ENCODE results near the gene SLC6A6.
A peak's percentile ranks its signal among the peaks of the same experiment; 100 is the strongest.

SLC6A6 gene

DNA sequence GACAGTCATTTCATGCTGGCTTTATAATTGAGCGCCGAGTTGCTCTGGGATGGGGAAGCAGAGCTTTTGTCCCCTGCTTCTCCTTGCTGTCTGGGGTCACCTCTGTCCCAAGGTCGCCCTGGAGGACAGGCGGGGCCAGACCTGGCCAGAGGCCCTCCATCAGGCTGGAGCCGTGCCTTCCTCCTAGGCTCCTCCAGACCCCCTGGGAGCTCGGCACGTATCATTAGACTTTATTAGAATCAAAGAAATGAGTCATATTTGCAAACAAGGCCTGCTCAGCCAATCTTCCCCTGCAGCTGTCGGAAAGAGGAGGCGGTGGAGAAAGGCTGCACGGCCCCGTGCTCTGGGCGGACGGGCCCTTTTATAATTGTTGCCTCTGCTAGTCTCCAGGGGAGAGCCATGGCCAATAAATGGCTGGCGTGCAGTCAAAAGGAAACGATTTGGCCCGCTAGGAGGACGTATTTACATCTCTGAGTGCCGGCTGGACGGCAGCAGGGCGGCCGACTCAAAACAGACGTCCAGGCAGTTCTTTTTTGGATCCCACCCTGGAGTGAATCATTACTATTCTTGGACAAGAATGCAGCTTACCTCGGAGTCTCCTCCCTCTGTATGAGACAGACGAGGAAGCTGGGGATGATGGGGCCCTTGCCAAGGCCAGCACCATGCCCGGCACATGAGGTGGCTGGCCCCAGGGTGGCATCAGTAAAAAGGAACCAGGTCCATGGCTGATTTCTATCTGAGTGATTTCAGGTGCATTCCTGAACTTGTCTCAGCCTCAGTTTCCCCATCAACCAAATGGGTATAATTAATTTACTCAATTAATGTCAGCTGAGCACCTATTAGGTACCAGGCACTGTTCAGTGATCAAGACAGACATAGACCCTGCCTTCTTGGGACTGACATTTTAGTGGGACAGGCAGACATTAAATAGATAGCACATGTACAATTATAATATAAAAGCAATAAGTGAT, 50.6 kb downstream of the SLC6A6 start:
- peak; percentile 98 for DNase-seq (ENCODE audit: low read depth, low spot score)

DNA sequence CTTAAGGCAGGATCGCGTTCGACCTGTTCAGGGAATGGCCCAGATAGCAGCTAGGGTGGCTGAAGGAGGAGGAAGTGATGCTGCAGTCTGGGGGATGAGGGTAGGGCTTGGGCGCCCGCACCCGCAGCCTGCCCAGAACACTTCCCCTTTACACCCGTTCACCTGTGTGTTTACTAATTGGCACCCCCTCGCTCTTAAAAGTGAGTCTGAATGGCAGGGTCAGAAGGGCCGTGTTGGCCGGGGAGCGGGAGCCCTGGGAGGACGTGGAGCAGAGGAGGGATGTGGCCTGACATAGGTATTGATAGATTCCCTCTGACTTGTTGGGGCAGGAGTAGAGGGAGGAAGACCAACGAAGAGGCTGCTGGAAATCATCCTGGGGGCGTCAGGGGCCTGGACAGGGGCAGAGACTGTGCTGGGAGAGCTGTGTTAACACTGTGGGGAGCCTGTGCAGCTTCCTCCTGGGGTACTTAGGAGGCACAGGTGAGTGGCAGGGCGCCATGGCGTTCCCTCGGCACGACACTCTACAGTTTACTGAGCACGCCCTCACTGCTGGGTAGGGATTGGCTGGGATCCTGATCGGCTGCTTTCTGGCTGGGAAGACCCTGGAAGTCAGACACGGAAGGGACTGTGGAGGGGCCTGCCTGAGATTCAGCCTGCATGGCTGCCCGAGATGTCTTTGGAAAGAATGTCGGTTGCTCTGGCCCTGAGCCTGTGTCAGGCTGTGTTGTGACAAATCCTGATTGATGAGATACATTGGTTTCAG, 51.7 kb downstream of the SLC6A6 start:
- peak; percentile 73 for DNase-seq (ENCODE audit: low read depth, low spot score)

DNA sequence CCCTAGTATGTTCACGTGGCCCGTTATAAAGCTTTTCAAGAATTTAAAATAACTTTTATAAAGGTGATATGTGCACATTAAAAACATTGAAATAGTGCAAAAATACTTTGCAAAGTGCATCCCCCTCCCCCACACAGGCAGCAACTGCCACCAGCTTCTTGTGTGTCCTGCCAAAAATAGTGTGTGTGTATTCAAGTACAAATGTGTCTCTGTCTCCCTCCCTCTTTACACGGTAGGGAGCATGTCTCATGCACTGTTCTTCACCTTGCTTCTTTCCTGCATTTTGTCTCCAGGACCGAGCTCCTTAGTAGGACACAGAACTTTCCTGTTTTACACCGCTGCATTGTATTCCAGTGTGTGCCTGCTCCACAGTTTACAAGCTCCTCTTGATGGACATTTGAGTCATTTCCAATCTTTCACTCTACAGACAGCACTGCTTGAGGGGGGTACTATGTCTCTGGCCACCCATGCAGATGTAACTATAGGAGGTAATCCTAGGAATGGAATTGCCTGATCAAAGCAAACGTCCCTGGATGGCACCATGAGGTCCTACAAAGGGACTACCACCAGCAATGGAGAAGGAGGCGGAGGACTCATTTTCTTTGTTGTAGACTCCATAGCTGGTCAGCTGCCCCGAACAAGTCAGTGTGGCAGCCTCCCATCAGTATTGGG, 52.4 kb downstream of the SLC6A6 start:
- DNase-seq (ENCODE audit: low read depth, low spot score) = no peak

DNA sequence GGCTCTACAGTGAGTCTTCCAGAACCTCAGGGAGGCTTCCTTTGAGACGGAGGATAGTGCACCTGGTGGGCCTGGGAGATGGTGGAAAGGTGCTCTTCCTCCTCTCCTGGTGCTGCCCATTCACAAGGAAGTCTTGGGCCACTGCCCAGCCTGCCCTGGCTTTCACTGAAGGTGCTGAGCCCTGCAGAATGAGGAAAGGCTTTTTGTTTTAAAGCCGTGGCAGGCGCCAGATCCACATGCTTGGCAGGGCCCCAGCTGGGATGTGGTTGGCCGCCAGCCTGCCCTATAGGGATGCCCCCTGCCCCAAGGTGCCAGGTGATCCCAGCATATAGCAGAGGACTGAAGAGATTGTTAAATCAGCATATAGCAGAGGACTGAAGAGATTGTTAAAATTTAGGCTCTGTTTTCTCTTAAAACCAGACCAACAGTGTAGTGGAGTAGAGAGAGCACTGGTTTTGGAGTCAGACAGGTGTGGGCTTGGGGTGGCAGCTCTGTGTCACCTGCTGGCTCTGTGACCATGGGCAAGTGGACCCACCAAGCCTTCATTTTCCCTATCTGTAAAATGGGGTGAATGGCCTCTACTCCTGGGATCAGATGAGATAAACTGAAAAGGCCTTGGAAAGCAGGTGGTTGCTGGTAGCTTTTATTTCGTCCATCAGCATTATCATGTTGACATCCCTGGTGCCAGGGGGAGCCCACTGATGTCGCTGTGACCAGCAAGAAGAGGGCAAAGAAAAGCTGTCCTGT, 53.3 kb downstream of the SLC6A6 start:
- DNase-seq (ENCODE audit: low read depth, low spot score) = peak; percentile 78

DNA sequence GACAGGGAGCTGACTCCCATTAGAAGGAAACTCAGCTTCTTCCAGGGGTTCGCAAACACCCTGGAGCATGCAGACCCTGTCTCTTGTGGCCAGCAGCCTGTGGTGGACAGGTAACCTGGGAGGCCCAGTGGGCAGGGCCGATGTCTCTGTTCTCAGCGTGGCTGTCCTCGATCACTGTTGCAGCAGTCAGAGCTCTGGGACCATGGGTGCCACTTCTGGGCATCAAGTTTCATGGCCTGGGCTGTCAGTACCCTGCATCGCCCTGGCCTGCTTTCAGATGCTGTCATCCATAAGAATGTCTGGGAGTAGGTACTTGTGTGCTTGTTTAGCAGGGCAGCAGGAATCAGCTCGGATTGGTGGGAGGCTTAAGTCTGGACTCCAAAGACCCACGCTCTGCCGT, 54.4 kb downstream of the SLC6A6 start:
- DNase-seq (ENCODE audit: low read depth, low spot score) = no peak

DNA sequence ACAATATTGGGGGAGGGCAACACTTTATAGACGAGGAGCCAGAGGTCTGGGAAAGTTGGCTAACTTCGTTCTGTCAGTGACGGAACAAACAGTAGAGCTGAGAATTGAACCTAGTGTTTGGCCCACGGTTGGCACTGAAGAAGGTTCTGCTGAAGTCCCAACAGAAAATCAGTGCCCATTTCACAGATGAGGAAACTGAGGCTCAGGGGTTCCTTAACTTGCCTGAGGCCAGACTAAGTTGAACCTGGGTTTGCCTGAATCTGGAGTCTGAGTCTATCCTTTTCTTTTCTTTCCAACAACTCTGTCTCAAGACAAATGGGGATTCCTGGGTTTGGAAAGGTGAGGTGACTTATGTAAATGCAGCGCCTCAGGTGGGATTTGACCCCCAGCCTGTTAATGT, 55.1 kb downstream of the SLC6A6 start:
- DNase-seq (ENCODE audit: low read depth, low spot score) = no peak

DNA sequence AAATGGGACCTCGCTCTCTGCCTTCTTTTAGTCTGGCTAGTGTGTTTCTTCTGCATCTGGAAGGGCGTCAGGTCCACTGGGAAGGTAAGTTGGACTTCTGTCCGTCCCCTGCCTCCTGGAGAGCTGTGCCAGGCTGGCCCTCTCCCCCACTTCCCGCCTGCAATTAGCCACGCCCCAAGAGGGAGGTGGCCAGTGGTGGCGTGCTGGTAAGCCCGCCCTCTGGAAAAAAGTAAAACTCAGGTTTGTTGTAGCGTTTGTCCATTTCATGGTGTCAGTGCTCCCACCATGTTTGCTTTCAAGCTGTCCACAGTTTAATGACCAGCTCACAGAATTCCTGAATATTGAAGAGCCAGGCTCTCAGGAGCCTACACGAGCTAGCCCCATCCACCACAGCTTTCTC, 55.6 kb downstream of the SLC6A6 start:
- no peak for DNase-seq (ENCODE audit: low read depth, low spot score)

DNA sequence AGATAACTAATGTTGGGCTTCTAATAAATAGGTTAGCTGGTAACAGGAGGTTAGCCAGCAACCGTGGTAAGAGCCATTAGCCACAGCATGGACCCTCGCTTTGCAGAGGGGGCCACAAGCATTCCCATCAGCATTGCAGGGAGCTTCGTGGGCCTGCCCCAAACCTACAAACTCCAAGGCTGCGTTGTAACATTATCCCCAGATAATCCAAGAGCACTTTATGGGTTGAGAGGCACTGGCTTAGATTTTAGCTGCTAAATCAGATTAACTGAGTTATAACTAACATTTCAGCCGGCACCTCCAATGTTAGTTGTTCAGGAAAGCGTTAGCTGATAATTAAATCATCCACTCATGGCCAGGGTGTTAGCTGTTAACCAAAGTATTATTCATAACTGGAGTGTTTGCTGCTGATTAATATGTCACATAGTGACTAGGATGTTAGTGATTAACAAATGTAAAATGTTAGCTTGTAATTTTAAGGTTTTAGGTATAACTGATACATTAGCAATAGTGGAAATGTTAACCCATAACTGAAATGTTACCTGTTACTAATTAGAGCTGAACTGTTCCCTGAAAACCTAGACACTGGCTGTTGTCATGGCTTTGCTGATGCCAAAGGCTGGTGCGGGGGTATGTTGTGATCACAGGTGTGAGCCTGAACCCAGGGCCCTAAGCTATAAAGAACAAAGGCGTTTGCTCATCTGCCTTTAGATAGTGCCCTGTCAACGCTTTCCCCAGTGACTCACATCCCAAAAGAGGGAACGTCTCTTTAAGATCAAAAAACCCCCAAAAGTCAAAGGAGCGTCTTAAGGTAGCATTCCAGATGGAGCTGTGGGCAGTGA, 56.2 kb downstream of the SLC6A6 start:
- DNase-seq (ENCODE audit: low read depth, low spot score) = no peak

DNA sequence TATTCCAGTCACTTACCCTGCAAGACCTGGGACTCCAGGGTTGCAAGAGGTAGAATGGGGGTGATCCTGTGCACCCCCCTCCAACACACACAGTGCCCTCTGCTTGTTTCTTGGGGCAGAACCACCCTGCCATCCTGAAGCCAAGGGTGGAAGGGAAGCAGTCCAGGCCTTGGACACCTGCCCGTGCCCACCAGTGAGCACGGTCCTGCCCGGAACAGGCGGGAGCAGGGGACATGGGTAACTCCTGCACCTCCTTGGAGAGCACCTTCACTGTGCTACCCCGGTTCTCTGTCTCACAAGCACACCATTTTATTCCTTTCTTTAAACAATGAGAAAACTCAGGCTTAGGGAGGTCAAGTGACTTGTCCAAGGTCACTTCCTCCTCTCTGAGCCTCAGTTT, 57.0 kb downstream of the SLC6A6 start:
- no peak for DNase-seq (ENCODE audit: low read depth, low spot score)

DNA sequence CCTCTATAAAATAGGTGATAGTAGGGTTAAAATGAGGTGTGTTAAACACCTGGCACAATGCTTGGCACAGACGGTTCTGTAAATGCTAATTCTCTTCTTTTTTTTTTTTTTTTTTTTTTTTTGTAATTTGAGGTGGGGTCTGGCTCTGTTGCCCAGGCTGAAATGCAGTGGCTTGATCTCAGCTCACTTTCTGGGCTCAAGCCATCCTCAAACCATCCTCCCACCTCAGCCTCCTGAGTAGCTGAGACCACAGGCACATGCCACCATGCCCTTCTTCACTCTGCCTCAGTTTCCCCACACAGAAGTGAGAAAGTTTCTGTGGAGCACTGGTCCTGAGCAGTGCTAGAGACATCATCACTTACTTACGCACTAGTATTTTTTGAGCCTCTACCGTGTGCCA, 57.4 kb downstream of the SLC6A6 start:
- DNase-seq (ENCODE audit: low read depth, low spot score) = no peak

DNA sequence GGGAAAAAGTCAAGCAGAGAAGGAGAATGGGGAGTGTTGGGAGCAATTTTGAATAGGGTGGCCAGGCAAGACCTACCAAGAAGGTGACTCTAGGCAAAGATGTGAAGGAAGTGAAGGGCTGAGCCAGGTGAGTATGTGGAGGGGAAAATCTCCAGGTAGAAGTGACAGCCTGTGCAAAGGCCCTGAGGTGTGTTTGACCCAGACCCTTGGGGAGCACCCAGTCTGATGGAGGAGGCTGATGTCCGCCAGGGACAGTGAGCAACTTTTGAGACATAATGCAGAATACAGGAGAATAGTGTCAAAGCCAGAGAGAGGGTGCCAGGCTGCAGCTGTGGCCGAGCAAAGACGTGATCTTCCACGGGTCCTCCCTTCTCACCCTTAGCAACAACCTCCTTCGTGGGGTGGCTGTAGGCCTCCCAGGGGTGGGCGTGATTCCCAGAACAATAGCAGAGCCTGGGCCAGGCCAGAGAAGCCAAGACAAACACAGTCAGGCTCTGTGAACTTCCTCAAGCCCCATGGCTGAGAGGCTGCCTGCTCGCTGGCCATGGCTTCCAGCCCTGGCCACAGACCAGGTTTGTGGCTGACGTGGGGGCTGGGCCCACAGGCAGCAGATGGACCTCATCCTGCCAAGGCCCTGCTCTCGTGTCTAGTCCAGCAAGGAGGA, 58.1 kb downstream of the SLC6A6 start:
- DNase-seq (ENCODE audit: low read depth, low spot score) = peak; percentile 96

DNA sequence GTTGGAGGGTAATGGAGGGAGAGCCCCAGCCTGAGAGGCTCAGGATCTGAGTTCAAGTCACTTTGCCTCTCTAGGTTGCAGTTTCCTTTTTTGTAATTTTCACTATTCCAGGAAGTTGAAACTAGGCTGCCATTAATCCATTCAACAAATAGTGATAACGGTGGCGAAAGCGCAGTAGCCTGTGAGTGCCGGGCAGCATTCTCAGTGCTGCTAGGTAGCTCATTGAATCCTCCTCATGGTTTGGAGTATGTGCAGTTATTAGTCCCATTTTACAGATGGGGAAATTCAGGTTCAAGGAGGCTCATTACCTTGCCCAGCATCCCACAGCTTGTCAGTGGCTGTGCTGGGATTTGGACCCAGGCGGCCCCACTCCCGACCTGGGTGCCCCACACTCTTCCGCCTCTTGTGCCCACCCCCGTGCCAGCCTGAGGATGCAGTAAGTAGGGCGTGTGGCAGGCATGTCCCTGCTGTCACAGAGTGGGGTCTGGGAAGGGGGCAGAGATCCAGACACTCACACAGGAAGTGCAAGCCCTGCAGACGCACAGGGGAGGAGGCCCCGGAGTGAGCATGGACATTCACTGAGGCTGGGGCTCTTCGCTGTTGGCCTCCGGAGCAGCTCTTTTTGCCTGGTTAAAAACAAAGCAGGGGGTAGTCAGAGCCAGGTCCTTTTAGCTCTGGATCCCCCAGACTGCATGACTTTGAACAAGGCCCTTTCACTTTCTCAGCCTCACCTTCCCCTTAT, 58.8 kb downstream of the SLC6A6 start:
- no peak for DNase-seq (ENCODE audit: low read depth, low spot score)

DNA sequence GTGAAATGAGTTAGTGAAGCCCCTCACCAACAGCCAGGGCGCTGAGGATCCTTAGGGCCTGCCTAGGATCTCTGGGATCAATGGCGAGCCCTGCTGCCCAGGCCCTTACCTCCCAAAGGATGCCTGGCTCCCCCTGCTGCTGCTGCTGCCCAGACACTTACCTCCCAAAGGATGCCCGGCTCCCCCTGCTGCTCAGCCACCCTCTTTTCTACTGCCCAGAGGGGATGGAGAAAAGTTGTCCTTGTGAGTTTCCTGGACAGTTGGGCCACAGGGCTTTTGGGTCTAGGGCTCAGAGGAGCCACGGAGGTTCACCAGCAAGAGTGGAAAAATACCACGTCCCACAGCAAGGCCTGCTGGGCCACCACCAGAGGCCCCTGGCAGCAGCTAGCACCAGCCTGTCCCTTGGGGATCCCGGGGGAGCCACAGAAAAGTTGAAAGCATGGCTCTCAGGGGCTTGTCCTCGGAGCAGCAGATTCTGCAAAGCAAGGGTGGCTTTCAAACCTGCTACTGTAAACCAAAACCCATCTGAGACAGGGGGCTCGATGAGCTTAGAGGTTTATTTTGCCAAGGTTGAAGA, 59.4 kb downstream of the SLC6A6 start:
- peak; percentile 87 for DNase-seq (ENCODE audit: low read depth, low spot score)

DNA sequence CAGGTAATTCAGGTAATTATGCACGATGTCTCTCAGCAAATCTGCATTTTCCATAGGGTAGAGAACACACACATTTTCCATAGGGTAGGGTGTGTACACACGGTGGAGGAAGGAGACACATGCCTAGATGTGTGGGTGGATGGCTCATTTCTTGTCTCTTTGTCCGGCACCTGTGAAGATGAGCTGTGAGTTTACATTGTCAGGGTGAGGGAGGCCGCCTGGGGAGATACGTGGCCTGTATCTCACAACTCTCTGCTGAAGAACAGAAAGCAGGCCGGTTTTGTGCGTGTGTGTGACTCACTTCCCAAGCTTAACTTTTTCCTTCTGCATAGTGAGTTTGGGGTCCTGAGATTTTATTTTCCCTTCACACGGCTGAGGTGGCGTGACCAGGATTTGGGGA, 60.3 kb downstream of the SLC6A6 start:
- DNase-seq (ENCODE audit: low read depth, low spot score) = no peak

DNA sequence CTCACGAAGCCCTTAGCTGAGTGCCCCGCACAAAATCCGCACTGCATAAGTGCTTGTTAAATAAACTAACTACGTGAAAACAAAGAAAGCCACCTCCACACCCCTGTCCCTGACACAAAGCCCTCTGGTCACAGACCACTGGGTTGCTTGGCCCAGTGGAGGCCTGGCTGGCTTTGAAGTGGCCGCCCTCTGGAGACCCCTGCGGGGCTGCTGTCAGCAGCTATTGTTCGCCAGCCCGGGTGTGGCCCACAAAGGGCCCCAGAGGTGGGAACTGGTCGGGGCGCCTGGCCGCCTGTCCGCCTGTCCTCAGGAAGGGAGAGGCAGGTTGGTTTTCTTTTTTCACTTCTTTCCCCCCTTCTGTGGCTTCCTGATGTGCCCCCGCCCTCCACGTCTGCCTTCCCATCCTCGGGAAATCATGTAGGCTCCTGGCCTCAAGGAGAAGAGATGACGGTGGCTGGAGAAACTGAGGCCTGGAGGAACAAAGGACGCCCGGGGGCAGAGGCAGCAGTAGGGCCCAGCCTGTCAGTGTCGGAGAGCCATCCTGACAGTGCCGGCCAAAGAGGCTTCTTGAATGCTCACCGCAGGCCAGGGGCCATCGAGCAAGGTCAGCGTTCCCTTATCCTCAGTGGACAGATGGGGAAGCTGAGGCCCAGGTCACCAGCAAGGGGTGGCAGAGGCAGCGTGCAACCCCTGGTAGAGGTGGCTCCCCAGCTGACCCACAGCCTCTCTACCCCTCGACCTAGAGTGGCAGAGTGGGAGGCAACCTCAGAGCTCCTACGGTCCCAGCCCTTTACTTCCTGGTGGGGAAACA, 61.1 kb downstream of the SLC6A6 start:
- DNase-seq (ENCODE audit: low read depth, low spot score) = no peak

DNA sequence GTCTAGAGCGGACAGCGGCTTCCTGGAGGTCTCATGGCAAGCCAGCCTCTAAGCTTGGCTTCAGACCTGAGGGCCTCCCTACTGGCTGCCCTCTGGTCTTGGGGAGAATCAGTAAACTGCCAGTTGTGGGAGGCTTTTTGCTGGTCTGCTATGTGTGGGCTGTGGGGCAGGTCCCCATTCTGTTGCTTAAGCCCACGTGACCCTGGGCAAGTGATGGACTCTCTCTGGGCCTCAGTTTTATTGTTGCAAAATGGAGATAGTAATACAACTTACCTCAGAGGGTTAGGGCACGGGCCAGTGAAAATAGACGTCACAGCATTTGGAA, 61.7 kb downstream of the SLC6A6 start:
- no peak for DNase-seq (ENCODE audit: low read depth, low spot score)

DNA sequence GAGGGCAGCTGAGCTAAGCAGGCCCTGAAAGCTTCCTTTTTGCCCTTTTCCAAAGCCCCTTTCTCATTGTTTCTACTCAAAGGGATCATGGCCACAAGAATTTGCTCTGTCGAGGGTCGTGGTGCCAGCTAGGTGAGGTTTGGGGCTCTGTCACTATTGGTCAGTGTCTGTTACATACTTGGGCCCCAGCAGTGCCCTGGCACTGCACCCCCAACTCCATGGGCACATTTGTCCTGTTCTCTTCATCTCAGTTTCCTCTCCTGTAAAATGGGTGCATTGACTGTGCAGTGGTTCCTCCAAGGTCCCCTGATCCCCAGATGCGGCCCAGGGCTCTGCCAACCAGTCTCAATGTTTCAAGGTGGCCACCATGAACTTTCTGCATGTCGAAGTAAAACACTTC, 62.1 kb downstream of the SLC6A6 start:
- no peak for DNase-seq (ENCODE audit: low read depth, low spot score)

DNA sequence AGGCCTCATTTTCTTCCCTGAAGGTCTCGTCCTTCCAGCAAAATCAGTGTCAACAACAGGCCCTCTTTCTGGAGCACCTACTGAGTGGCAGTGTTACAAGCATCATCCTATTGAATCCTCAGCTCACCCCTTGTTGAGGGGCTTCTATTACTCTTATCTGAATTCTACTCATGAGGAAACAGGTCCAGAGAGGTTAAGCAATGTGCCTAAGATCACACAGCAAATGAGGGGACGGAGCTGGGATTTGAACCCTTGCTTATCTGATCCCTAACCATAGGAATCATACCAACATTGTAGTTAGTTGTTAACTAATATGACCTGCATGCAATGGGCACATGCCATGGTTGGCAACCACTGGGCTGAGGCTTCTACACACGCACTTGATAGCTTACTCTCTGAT, 63.0 kb downstream of the SLC6A6 start:
- no peak for DNase-seq (ENCODE audit: low read depth, low spot score)
